Tibial nerve (tissue), 4 donors: ENCODE data around the gene DOK7. TPM values are rescaled to one million over a fixed set of nuclear protein-coding genes. Genes with fewer than 3 reads are reported as not detected.

Experiments
- DNase-seq, 2 donors: peaks; one replicate each; pipeline ENCODE4 v3.0.0-alpha.2; 2019; ENCODE audit warnings: low spot score in 2 of 2
- H3K27ac ChIP-seq, 4 donors: fragments of 200-600 bp; sonication (generic) in 3 of 4; one replicate each; pipeline ENCODE4 v1.5.1; 2017 to 2019; ENCODE audit warnings: mild to moderate bottlenecking in 1 of 4
- H3K27me3 ChIP-seq, 2 donors: fragments of 200-600 bp; sonication (generic) in 1 of 2; one replicate each; pipeline versions ENCODE4 v1.5.1 to v1.6.0; 2017 to 2019
- H3K36me3 ChIP-seq, 3 donors: fragments of 200-600 bp; sonication (generic); one replicate each; pipeline ENCODE4 v1.5.1; 2018 to 2019
- H3K4me1 ChIP-seq, 4 donors: fragments of 200-600 bp; sonication (generic) in 3 of 4; one replicate each; pipeline ENCODE4 v1.5.1; 2017 to 2019
- H3K4me3 ChIP-seq, 4 donors: fragments of 200-600 bp; sonication (generic) in 3 of 4; one replicate each; pipeline ENCODE4 v1.5.1; 2017 to 2019; ENCODE audit warnings: mild to moderate bottlenecking in 1 of 4, moderate library complexity in 1 of 4
- H3K9me3 ChIP-seq, 4 donors: fragments of 200-600 bp; sonication (generic) in 3 of 4; one replicate each; pipeline ENCODE4 v1.5.1; 2017 to 2019
- CTCF ChIP-seq, 5 experiments: fragments of 200-600 bp in 3 of 5; fragments of 450-650 bp in 2 of 5; sonication (generic) in 3 of 5; IDR thresholded peaks; one replicate each; pipeline ENCODE4 v1.5.1; 2016 to 2019; ENCODE audit warnings: antibody characterized with exemption in 5 of 5, mild to moderate bottlenecking in 3 of 5, moderate library complexity in 2 of 5
- EP300 ChIP-seq, 2 donors: sonication (generic); formaldehyde crosslinking; IDR thresholded peaks; one replicate each; pipeline ENCODE4 v1.6.1; 2017; ENCODE audit warnings: antibody characterized with exemption in 2 of 2, mild to moderate bottlenecking in 1 of 2
- POLR2A ChIP-seq, 2 donors: fragments of 450-650 bp; IDR thresholded peaks; one replicate each; pipeline ENCODE4 v1.6.1; 2017; ENCODE audit warnings: antibody characterized with exemption in 2 of 2, mild to moderate bottlenecking in 2 of 2, moderate library complexity in 2 of 2
- WGBS, 2 donors: methylation state at CpG; one replicate each; pipeline ENCODE4 v1.1.5; 2018; 5-methylcytosine and 5-hydroxymethylcytosine counted together
- total RNA-seq, 4 donors: library from RNA; depleted of rRNA; stranded (reverse); fragments of >200 nt; gene quantifications; one replicate each; pipeline ENCODE4 v1.1.0, GENCODE V29; 2016

DOK7 gene
- total RNA-seq, 4 donors from 2014 or later, result 0.66 TPM; not detected in 3

- Histone ChIP-seq H3K4me1 (no peaks in the 10 kb centered on the region), H3K27me3 (peaks cover 3 to 30% of the 10 kb centered on the region in 2 donors), H3K4me3 (no peak overlapping the region), H3K36me3 (peaks cover 0 to 63% (median 0%) of the 10 kb centered on the region in 3 donors), H3K9me3 (no peaks in the 10 kb centered on the region), H3K27ac (no peak overlapping the region)
- TF ChIP-seq CTCF (IDR thresholded peaks at IDR 0.05) (no peak), POLR2A (IDR thresholded peaks at IDR 0.05) (no peak), EP300 (IDR thresholded peaks at IDR 0.05) (no peak)
- DNase-seq, result no peak
- WGBS, 2 donors, result 80 to 83% methylated on average over 9 to 16 of the region's 20 CpGs
Observed at GRCh38 chr4:3498901-3499510, 35.9 kb downstream of the DOK7 start.

GRCh38 chr4:3499710-3500109 is 36.6 kb downstream of the DOK7 start:
- Histone ChIP-seq H3K9me3 (no peaks in the 10 kb centered on the region), H3K4me3 (no peak overlapping the region), H3K4me1 (no peaks in the 10 kb centered on the region), H3K27ac (no peak overlapping the region), H3K36me3 (peaks cover 0 to 71% (median 0%) of the 10 kb centered on the region in 3 donors), H3K27me3 (peaks cover 3 to 23% of the 10 kb centered on the region in 2 donors)
- 85 to 89% methylated on average over 12 of the region's 12 CpGs for WGBS, 2 donors
- DNase-seq, result no peak
- TF ChIP-seq CTCF (IDR thresholded peaks at IDR 0.05), result no peak
- no peak for TF ChIP-seq POLR2A (IDR thresholded peaks at IDR 0.05)

GRCh38 chr4:3500111-3500510 is 37.0 kb downstream of the DOK7 start:
- H3K9me3 ChIP-seq, result no peaks in the 10 kb centered on the region
- TF ChIP-seq EP300 (IDR thresholded peaks at IDR 0.05) (no peak), CTCF (IDR thresholded peaks at IDR 0.05) (no peak), POLR2A (IDR thresholded peaks at IDR 0.05) (no peak)
- no peaks in the 10 kb centered on the region for H3K4me1 ChIP-seq
- 89 to 93% methylated on average over 15 to 17 of the region's 17 CpGs for WGBS, 2 donors
- H3K27me3 ChIP-seq, result peaks cover 2 to 19% of the 10 kb centered on the region in 2 donors
- H3K27ac ChIP-seq, result no peak overlapping the region
- DNase-seq, result no peak
- no peak overlapping the region for H3K4me3 ChIP-seq
- peaks cover 0 to 75% (median 0%) of the 10 kb centered on the region in 3 donors for H3K36me3 ChIP-seq

- H3K36me3 ChIP-seq, result peaks cover 0 to 80% (median 0%) of the 10 kb centered on the region in 3 donors
- WGBS, 2 donors, result 90 to 95% methylated on average over 8 to 29 of the region's 29 CpGs
Observed at GRCh38 chr4:3500634-3501101, 37.6 kb downstream of the DOK7 start.

More at GRCh38 chr4:3500634-3501101, 37.6 kb downstream of the DOK7 start:
- Histone ChIP-seq H3K4me3 (no peak overlapping the region), H3K27me3 (peaks cover 0 to 13% of the 10 kb centered on the region in 2 donors), H3K9me3 (no peaks in the 10 kb centered on the region), H3K4me1 (no peaks in the 10 kb centered on the region), H3K27ac (no peak overlapping the region)
- DNase-seq, result no peak
- TF ChIP-seq CTCF (IDR thresholded peaks at IDR 0.05) (no peak), EP300 (IDR thresholded peaks at IDR 0.05) (no peak), POLR2A (IDR thresholded peaks at IDR 0.05) (no peak)
